ENCODE results near the gene TENM4. TPM values are rescaled to one million over a fixed set of nuclear protein-coding genes. Genes with fewer than 3 reads are reported as not detected.

The TENM4 gene
- total RNA-seq, 1 donor from 2014 or later = 0.21 TPM

- DNase-seq (ENCODE audit: low read depth) = no peak
Measured at GRCh38 chr11:78720281-78720989, 720.4 kb downstream of the TENM4 start.

- DNase-seq (ENCODE audit: low read depth) = no peak
Measured at GRCh38 chr11:78717041-78717440, 723.8 kb downstream of the TENM4 start.

- peak; percentile 18 for DNase-seq (ENCODE audit: low read depth)
Measured at GRCh38 chr11:78715639-78716311, 725.1 kb downstream of the TENM4 start.

- DNase-seq (ENCODE audit: low read depth) = no peak
Measured at GRCh38 chr11:78714539-78714938, 726.3 kb downstream of the TENM4 start.

GRCh38 chr11:78711735-78712134 is 729.1 kb downstream of the TENM4 start:
- no peak for DNase-seq (ENCODE audit: low read depth)

- no peak for DNase-seq (ENCODE audit: low read depth)
Measured at GRCh38 chr11:78710417-78710816, 730.4 kb downstream of the TENM4 start.

- no peak for DNase-seq (ENCODE audit: low read depth)
Measured at GRCh38 chr11:78708388-78708787, 732.4 kb downstream of the TENM4 start.

- DNase-seq (ENCODE audit: low read depth) = no peak
Measured at GRCh38 chr11:78706551-78706950, 734.3 kb downstream of the TENM4 start.

- no peak for DNase-seq (ENCODE audit: low read depth)
Measured at GRCh38 chr11:78704811-78705210, 736.0 kb downstream of the TENM4 start.

GRCh38 chr11:78699609-78700135 is 741.2 kb downstream of the TENM4 start:
- DNase-seq (ENCODE audit: low read depth) = no peak

- DNase-seq (ENCODE audit: low read depth) = peak; percentile 2
Measured at GRCh38 chr11:78698612-78699011, 742.2 kb downstream of the TENM4 start.

- no peak for DNase-seq (ENCODE audit: low read depth)
Measured at GRCh38 chr11:78696177-78696576, 744.7 kb downstream of the TENM4 start.

- DNase-seq (ENCODE audit: low read depth) = no peak
Measured at GRCh38 chr11:78694152-78694551, 746.7 kb downstream of the TENM4 start.

GRCh38 chr11:78691215-78691614 is 749.6 kb downstream of the TENM4 start:
- DNase-seq (ENCODE audit: low read depth) = no peak

GRCh38 chr11:78690352-78690987 is 750.4 kb downstream of the TENM4 start:
- DNase-seq (ENCODE audit: low read depth) = no peak

GRCh38 chr11:78689585-78690153 is 751.2 kb downstream of the TENM4 start:
- no peak for DNase-seq (ENCODE audit: low read depth)

GRCh38 chr11:78689101-78689500 is 751.7 kb downstream of the TENM4 start:
- DNase-seq (ENCODE audit: low read depth) = no peak

GRCh38 chr11:78688460-78688859 is 752.4 kb downstream of the TENM4 start:
- DNase-seq (ENCODE audit: low read depth) = no peak

GRCh38 chr11:78685156-78685555 is 755.7 kb downstream of the TENM4 start:
- no peak for DNase-seq (ENCODE audit: low read depth)

GRCh38 chr11:78684377-78684776 is 756.5 kb downstream of the TENM4 start:
- peak; percentile 1 for DNase-seq (ENCODE audit: low read depth)

GRCh38 chr11:78683774-78684173 is 757.1 kb downstream of the TENM4 start:
- no peak for DNase-seq (ENCODE audit: low read depth)

GRCh38 chr11:78676026-78676557 is 764.7 kb downstream of the TENM4 start:
- DNase-seq (ENCODE audit: low read depth) = no peak
